ENCODE measurements around the gene WDPCP. TPM values are rescaled to one million over a fixed set of nuclear protein-coding genes. Genes with fewer than 3 reads are reported as not detected.

The WDPCP gene
- total and polyA plus RNA-seq, 2 of the 13 experiments (the other 11 are each of a cell fraction or from before 2014, with no cell fraction given), result 2.9 to 5.2 TPM

DNA sequence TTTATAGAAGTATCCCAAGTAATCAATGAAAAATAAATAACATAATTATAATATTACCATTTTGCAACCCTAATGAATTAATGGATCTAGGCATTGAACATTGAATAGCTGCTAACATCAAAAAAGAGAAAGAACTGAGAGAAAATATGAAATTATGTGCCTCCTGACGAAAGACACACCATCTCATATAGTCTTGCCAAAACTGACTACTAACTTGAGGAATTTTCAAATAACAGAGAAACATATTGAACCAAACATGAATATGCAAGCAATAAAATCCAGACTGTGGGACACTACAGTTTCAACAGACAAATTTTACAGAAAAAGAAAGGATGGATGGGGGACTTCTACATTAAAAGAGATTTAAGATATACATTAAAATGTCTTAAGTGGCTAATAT lies 165.7 kb downstream of the WDPCP start:
- H3K4me2 ChIP-seq (ENCODE audit: low read depth, low read length), result no peak overlapping the region
- H4K20me1 ChIP-seq (ENCODE audit: insufficient read depth, low read length), result no peaks in the 10 kb centered on the region
- WGBS (ENCODE audit: low lambda C conversion rate), result 92% methylated on average over 1 of the region's 1 CpG
- ATAC-seq (no peak), FAIRE-seq (no peak), DNase-seq (ENCODE audit: low spot score) (no peak)
- H3K9me3 ChIP-seq (ENCODE audit: low read length), result peaks cover 10% of the 10 kb centered on the region
- no peak overlapping the region for H3K27ac ChIP-seq (ENCODE audit: extremely low read length, insufficient read depth, low read length)
- in situ Hi-C loops (cut with HindIII; ENCODE audit: extremely low pct_ligation_motif_present, low pct_unique_long_range_greater_than_20kb), result no loop called here
- no peaks in the 10 kb centered on the region for H3K36me3 ChIP-seq (replicated peaks in 1 of 2; ENCODE audit: control insufficient read depth in 1 of 2, insufficient read depth in 2 of 2, low read length in 2 of 2)
- intact Hi-C loops (cut with micrococcal nuclease; ENCODE audit: unreplicated experiment), result no loop called here
- ChIA-PET POLR2A (no interaction called here), CTCF (ENCODE audit: low intra/inter-chr PET ratio, low total read pairs) (no interaction called here)
- no peak overlapping the region for H3K4me3 ChIP-seq (replicated peaks in 1 of 3; ENCODE audit: insufficient read depth in 1 of 3, low read depth in 2 of 3, low read length in 3 of 3)
- no TSS peak for BruUV-seq (replicated peaks)
- no peaks in the 10 kb centered on the region for H3K79me2 ChIP-seq (ENCODE audit: insufficient read depth, low read length)
- H3K27me3 ChIP-seq (ENCODE audit: control insufficient read depth in 1 of 2, insufficient read depth in 2 of 2, low read length in 2 of 2), result no peaks in the 10 kb centered on the region
- no peak overlapping the region for H2AFZ ChIP-seq (ENCODE audit: low read length)
- TF ChIP-seq TAF1 (CRISPR knock-in tag; IDR thresholded peaks at IDR 0.05) (no peak), JUND (CRISPR knock-in tag; IDR thresholded peaks at IDR 0.05) (no peak), THRA (CRISPR knock-in tag; IDR thresholded peaks at IDR 0.05; ENCODE audit: borderline replicate concordance) (no peak), DRAP1 (CRISPR knock-in tag; IDR thresholded peaks at IDR 0.05) (no peak), ZNF574 (CRISPR knock-in tag; IDR thresholded peaks at IDR 0.05) (no peak), ZNF792 (CRISPR knock-in tag; IDR thresholded peaks at IDR 0.05) (no peak), HHEX (CRISPR knock-in tag; IDR thresholded peaks at IDR 0.05) (no peak), ZNF296 (CRISPR knock-in tag; conservative IDR thresholded peaks at IDR 0.05) (no peak), PCBP2 (optimal IDR thresholded peaks at IDR 0.05; ENCODE audit: low read depth, low read length, poor library complexity, severe bottlenecking) (no peak), ZNF331 (CRISPR knock-in tag; IDR thresholded peaks at IDR 0.05) (no peak), NCOR1 (IDR thresholded peaks at IDR 0.05; ENCODE audit: borderline replicate concordance, low read length) (no peak), RAD21 (CRISPR knock-in tag; IDR thresholded peaks at IDR 0.05) (no peak), TERF1 (CRISPR knock-in tag; IDR thresholded peaks at IDR 0.05) (no peak), POGZ (CRISPR knock-in tag; IDR thresholded peaks at IDR 0.05) (no peak), RORA (CRISPR knock-in tag; IDR thresholded peaks at IDR 0.05) (no peak), NR2F2 (IDR thresholded peaks at IDR 0.05; ENCODE audit: borderline replicate concordance, low read depth) (no peak)
- H3K4me1 ChIP-seq (ENCODE audit: insufficient read depth, low read length), result no peaks in the 10 kb centered on the region
- H3K9ac ChIP-seq (ENCODE audit: insufficient read depth, low read depth, low read length), result no peak overlapping the region

Measured in HepG2 (cell line).